Activated CD8-positive, alpha-beta memory T cell treated with anti-CD3 and anti-CD28 coated beads for 4 hours (primary cell): ENCODE results near the gene RRM1.
"Not testable (repeated sequence)": the region's sequence is repeated elsewhere in the genome, so short reads cannot be mapped to it uniquely, and the experiment has no call there.

Experiments
- DNase-seq, 2 donors: peaks; one replicate each; pipeline ENCODE4 v3.0.0-alpha.2; 2020; ENCODE audit warnings: low read depth in 2 of 2

Gene RRM1

GRCh38 chr11:4094348-4095291 lies at the start of gene RRM1:
TSS of gene RRM1 (plus strand) at chr11:4094799. CDS start at chr11:4095013, 214 bp downstream.
- DNase-seq, result peak; percentile 86 to 91

- DNase-seq, result no peak
These were observed 49.5 kb upstream of the RRM1 start for GRCh38 chr11:4044976-4045646.

DNA sequence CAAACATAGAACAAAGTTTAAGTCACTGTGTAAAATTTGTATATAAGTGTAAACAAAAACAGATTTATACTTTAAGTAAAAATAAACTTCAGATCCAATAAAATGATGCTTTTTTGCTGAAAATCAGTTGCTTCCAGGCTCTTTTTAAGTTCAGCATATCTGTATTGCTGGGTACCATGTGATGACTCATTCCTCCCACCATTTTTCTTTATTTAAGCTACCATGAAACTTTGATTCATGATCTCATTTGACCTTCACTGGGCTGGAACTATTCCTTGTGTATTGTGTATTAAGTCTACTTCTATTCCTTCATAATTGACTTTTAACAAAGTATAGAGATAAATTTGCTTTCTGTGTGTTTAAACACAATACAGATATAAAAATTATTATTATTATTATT lies 46.3 kb upstream of the RRM1 start:
- DNase-seq, result no peak

DNA sequence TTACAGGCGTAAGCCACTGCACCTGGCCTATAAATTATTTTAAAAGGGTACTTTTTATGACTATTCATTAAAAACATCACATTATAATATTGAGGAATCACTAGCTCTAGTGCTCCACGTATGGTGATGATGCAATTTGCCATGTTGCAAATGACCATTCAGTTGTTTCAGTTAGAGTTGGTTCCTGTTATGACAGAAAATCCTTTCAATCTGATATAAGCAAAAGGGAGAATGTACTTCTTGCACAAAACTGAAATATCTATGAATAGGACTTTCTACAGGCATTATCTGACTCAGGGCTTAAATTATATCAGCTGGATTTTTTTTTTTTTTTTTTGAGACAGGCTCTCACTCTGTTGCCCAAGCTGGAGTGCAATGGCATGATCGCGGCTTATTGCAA lies 45.6 kb upstream of the RRM1 start:
- no peak for DNase-seq

- DNase-seq, result no peak
These were observed 44.5 kb upstream of the RRM1 start for GRCh38 chr11:4050138-4050537.

DNA sequence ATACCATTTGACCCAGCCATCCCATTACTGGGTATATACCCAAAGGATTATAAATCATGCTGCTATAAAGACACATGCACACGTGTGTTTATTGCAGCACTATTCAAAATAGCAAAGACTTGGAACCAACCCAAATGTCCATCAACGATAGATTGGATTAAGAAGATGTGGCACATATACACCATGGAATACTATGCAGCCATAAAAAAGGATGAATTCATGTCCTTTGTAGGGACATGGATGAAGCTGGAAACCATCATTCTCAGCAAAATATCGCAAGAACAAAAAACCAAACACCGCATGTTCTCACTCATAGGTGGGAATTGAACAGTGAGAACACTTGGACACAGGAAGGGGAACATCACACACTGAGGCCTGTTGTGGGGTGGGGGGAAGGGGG lies 41.4 kb upstream of the RRM1 start:
- DNase-seq, result not testable (repeated sequence)

DNA sequence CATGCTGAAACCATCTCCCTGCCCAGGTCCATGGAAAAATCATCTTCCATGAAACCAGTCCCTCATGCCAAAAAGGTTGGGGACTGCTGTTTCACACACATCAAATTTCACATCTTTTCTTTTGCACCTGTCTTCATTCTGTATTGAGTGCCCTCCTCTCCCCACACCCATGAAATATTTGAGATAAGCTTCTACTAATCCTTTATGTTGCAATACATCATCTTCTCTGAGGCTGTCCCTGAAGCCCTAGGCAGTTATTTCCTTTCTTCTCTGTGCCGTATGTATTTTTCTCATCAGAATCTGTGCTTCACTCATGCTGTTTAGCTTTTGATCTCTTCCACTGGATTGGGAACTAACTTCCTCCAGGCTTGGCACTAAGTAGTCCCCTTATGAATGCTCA lies 40.0 kb upstream of the RRM1 start:
- DNase-seq, result no peak

DNA sequence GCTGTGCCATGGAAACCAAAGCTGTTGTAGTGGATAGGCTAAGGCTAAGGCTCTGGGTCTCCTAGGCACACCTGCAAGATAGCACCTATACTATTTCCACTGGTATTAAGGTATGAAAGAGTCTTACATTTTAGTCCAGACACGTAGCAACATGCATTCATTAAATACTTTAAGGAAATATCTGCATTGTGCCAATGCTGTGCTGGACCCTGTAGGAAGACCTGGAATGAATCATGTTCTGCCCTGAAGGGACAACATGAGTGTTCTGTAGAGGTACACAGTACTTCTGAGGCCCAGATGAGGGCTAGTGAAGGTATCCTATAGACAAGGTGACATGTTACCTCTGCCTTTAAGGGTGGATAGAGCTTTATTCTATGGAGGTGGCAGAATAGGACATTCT lies 35.2 kb upstream of the RRM1 start:
- DNase-seq, result no peak

DNA sequence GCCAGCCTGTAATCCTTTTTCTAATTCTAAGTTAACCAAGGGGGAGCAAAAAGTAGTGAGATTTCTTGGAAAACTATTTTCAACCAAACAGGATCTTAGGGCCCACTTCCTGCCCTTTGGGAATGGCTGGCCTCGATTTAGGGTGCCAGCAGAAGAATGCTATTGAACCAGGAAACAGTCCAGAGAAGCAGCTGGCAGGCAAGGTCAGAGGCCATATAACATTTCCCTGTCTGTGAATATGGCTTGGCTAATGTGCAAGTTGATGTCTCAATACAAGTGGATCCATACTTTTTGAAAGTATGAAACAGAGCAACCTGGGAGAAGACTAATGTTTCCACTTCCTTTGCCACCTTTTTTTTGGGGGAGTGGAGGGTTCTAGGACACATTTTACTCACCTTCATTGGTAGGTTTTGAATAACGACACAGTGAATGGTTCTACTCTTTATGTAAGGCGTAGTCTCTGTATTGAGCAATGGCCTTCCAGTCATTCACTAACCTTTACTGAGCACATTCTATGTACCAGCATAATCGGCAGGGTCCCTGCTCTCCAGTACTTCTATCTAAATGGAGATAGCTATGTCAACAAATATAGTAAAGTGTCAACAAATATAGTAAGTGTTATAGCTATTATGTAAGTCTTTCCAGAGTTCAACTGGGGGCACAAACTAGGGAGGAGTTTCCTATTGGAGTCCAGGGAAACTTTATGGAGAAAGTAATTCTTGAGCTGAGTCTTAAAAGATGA lies 34.2 kb upstream of the RRM1 start:
- DNase-seq, result no peak

DNA sequence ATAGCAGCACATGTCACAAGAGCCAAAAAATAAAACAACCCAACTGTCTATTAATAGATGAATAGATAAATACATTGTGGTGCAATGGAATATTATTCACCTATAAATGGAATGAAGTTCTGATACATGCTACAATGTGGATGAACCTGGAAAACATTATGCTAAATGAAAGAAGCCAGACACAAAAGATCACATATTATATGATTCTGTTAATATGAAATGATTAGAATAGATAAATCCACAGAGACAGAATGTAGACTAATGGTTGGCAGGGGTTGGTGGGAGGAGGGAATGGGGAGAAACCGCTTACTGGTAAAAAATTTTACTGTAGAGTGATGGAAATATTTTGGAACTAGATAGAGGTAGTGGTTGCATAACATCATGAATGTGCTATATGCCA lies 32.9 kb upstream of the RRM1 start:
- DNase-seq, result no peak

DNA sequence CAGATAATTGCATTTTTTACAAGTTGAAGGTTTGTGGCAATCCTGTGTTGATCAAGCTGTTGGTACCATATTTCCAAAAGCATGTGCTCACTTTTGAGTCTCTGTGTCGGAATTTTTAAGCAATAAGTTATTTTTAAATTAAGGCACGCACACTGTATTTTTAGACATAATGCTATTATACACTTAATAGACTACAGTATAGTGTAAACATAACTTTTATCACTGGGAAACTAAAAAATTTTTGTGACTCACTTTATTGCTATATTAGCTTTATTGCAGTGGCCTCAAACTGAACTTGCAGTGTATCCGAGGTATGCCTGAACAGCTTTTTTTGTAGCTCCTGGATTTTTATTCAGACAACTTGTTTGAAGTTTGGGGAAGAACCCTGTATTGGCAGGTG lies 31.3 kb upstream of the RRM1 start:
- DNase-seq, result no peak

- no peak for DNase-seq
These were observed 30.2 kb upstream of the RRM1 start for GRCh38 chr11:4064278-4064955.

GRCh38 chr11:4065086-4065485 lies 29.5 kb upstream of the RRM1 start:
- DNase-seq, result no peak

DNA sequence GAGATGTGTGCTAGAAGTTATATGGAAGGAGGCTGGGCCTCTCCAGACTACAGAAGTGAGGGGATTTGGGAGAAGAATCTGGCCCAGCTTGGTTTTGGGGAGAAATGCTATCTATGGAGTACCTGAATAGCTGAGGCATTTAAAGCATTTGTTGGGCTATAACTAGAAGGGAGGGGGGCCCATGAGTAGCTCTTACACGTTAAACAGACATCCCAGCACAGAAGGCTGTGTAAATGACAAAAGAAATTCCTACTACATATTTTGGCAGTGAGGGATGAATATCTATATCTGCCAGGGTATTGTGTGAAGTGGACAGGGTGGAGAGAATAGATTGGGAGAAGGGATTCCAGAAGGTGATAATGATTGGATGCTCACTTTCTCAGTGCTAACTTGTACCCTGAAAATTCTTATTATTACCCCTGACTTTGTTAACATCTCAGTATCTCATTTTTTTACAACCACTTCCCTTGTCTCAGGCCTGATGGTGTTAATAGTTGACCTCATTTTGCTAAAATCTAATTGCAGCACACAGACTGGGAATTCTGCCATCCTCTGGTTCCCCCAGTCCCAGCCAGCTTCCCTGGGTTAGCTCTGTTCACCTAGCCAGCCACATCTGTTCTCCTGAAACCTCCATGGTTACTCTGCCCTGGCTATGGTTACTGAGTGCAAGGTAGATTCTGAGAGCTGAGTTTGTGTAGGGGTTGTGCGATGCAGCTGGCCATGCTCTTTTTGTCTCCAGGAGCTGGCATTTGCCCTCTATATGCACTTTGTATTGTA lies 28.8 kb upstream of the RRM1 start:
- no peak for DNase-seq

DNA sequence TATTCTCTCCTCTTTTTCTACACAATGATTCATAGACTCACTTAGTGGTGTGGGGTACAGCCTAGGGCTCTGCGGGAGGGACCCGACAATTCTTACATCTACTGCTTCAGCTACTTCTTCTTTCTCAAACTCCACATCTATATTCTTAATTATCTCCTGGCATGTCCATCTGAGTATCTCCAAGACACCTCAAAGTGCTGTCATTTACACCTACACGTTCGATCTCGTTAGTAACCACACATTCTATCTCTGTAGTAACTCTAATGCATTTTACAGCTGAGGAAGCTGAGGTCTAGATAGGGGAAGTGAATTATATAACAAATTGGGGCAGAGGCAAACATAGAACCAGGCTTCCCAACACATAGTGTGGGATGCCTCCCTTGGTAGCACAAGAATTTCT lies 27.7 kb upstream of the RRM1 start:
- no peak for DNase-seq

- DNase-seq, result no peak
These were observed 25.6 kb upstream of the RRM1 start for GRCh38 chr11:4068962-4069361.

GRCh38 chr11:4071325-4071724 lies 23.3 kb upstream of the RRM1 start:
- no peak for DNase-seq

GRCh38 chr11:4071914-4072313 lies 22.7 kb upstream of the RRM1 start:
- DNase-seq, result no peak

DNA sequence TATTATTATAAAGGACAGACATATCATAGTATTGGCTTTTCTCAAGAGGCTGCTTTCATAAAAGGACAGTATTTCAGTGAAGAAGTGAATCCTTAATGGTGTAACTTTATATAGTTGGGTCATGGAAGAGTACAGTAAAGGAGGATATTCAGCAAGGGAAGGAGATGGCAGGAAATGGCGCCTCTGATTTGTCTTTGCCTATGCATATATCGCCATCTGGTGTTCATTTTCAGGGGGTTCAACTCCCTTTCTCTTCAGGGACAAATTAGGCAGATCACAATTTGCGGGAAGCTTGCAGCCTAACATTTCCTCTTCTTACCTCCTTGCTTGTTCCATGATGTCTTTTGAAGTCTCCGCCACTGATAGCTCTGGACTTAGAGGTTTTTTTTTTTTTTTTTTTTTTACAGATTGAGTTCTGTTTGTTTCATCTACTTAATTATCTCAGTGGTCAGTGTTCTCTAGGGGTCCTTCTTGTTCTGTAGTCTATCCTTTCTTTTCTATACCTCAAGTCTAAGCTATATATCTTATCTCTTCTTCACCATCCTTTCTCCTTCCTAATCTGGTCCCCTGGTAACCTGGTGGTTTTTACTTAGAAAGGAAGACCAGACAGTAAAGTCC lies 21.8 kb upstream of the RRM1 start:
- DNase-seq, result peak; percentile 11 to 31

GRCh38 chr11:4074266-4074665 lies 20.3 kb upstream of the RRM1 start:
- no peak for DNase-seq

GRCh38 chr11:4076774-4077173 lies 17.8 kb upstream of the RRM1 start:
- no peak for DNase-seq
